ENCODE measurements around the gene SRSF5.
A peak's percentile ranks its signal among the peaks of the same experiment; 100 is the strongest.

SRSF5 gene

GRCh38 chr14:69815556-69815955 is 48.6 kb downstream of the SRSF5 start:
- Histone ChIP-seq H3K27ac (ENCODE audit: low read length) (no peak overlapping the region), H3K27me3 (ENCODE audit: low read depth, low read length) (peaks cover 40% of the 10 kb centered on the region), H3K4me2 (ENCODE audit: low read length) (no peak overlapping the region), H3K36me3 (replicated peaks; ENCODE audit: low read depth, low read length) (no peaks in the 10 kb centered on the region), H3K79me2 (ENCODE audit: low read length) (no peaks in the 10 kb centered on the region), H2AFZ (ENCODE audit: low read depth, low read length) (no peak overlapping the region), H3K4me3 (ENCODE audit: low read length) (no peak overlapping the region), H3K9ac (ENCODE audit: low read length) (no peak overlapping the region), H4K20me1 (ENCODE audit: insufficient read depth, low read length) (no peaks in the 10 kb centered on the region), H3K9me3 (ENCODE audit: insufficient read depth, low read length) (no peaks in the 10 kb centered on the region), H3K4me1 (ENCODE audit: low read length) (no peaks in the 10 kb centered on the region)
- no peak for TF ChIP-seq EZH2phosphoT487 (IDR thresholded peaks at IDR 0.05; ENCODE audit: low read depth)
- no peak for TF ChIP-seq CTCF (IDR thresholded peaks at IDR 0.05; ENCODE audit: low read depth, low read length)

- Histone ChIP-seq H4K20me1 (ENCODE audit: insufficient read depth, low read length) (no peaks in the 10 kb centered on the region), H3K4me3 (ENCODE audit: low read length) (no peak overlapping the region), H3K79me2 (ENCODE audit: low read length) (no peaks in the 10 kb centered on the region), H3K4me2 (ENCODE audit: low read length) (no peak overlapping the region), H3K27ac (ENCODE audit: low read length) (no peak overlapping the region), H3K9me3 (ENCODE audit: insufficient read depth, low read length) (no peaks in the 10 kb centered on the region), H2AFZ (ENCODE audit: low read depth, low read length) (no peak overlapping the region), H3K36me3 (replicated peaks; ENCODE audit: low read depth, low read length) (no peaks in the 10 kb centered on the region), H3K27me3 (ENCODE audit: low read depth, low read length) (peaks cover 40% of the 10 kb centered on the region), H3K9ac (ENCODE audit: low read length) (no peak overlapping the region), H3K4me1 (ENCODE audit: low read length) (no peaks in the 10 kb centered on the region)
- TF ChIP-seq CTCF (IDR thresholded peaks at IDR 0.05; ENCODE audit: low read depth, low read length) (no peak), EZH2phosphoT487 (IDR thresholded peaks at IDR 0.05; ENCODE audit: low read depth) (no peak)
Measured at GRCh38 chr14:69816216-69816615, 49.3 kb downstream of the SRSF5 start.

DNA sequence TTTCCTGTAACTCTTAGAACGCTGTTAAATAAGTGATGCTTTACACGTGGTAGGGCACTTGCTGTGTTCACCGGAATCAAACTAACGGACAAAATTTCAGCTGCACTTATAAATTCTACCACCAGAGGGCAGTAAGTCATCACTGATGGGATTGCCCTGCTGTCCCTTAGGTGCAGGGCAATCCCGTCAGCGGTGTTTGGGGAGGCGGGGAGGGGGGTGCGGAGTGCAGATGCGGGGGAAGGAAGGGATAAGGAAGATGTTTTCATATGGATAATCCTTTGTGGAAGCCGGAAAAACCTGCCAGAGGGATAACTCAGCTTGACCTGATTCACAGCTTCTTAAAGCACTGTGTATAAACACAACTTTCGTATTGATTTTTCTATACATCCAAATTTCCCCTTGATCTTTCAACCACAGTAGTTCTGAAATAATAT is 51.8 kb downstream of the SRSF5 start:
- Histone ChIP-seq H3K27me3 (ENCODE audit: low read depth, low read length) (peaks cover 33% of the 10 kb centered on the region), H3K4me3 (ENCODE audit: low read length) (peak overlapping the region; percentile 44), H3K4me2 (ENCODE audit: low read length) (peak overlapping the region; percentile 60), H2AFZ (ENCODE audit: low read depth, low read length) (peak overlapping the region; percentile 47; the same call in 1 of the 2 replicates), H3K36me3 (replicated peaks; ENCODE audit: low read depth, low read length) (no peaks in the 10 kb centered on the region), H3K4me1 (ENCODE audit: low read length) (no peaks in the 10 kb centered on the region), H4K20me1 (ENCODE audit: insufficient read depth, low read length) (no peaks in the 10 kb centered on the region), H3K9ac (ENCODE audit: low read length) (no peak overlapping the region), H3K79me2 (ENCODE audit: low read length) (no peaks in the 10 kb centered on the region), H3K27ac (ENCODE audit: low read length) (no peak overlapping the region), H3K9me3 (ENCODE audit: insufficient read depth, low read length) (no peaks in the 10 kb centered on the region)
- TF ChIP-seq CTCF (IDR thresholded peaks at IDR 0.05; ENCODE audit: low read depth, low read length): peak; percentile 90
- TF ChIP-seq EZH2phosphoT487 (IDR thresholded peaks at IDR 0.05; ENCODE audit: low read depth): no peak

DNA sequence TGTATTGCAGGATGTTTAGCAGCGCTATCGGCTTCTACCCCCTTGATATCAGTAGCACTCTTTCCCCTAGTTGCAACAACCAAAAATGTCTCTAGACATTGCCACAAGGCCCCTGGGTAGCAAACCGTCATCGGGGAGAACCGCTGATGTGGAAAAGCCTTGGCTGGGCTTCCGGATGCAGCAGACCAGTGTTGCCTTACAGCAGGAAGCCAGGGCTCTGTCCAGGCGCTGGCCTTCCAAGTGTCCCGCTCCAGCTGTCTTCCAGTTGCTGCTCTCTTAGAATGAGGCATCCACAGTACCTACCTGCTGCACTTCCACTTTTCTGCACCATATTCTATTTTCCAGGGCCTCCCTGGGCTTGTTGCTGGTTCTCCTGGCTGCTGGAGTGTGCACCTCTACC is 52.7 kb downstream of the SRSF5 start:
- Histone ChIP-seq H3K27ac (ENCODE audit: low read length) (no peak overlapping the region), H3K9ac (ENCODE audit: low read length) (no peak overlapping the region), H3K4me2 (ENCODE audit: low read length) (no peak overlapping the region), H4K20me1 (ENCODE audit: insufficient read depth, low read length) (no peaks in the 10 kb centered on the region), H3K4me3 (ENCODE audit: low read length) (no peak overlapping the region), H3K79me2 (ENCODE audit: low read length) (no peaks in the 10 kb centered on the region), H3K9me3 (ENCODE audit: insufficient read depth, low read length) (no peaks in the 10 kb centered on the region), H3K4me1 (ENCODE audit: low read length) (no peaks in the 10 kb centered on the region), H3K36me3 (replicated peaks; ENCODE audit: low read depth, low read length) (no peaks in the 10 kb centered on the region), H3K27me3 (ENCODE audit: low read depth, low read length) (peaks cover 26% of the 10 kb centered on the region), H2AFZ (ENCODE audit: low read depth, low read length) (no peak overlapping the region)
- TF ChIP-seq CTCF (IDR thresholded peaks at IDR 0.05; ENCODE audit: low read depth, low read length) (no peak), EZH2phosphoT487 (IDR thresholded peaks at IDR 0.05; ENCODE audit: low read depth) (no peak)
